ENCODE results near the gene PLAGL1.

- TF ChIP-seq YY1 (IDR thresholded peaks at IDR 0.05; ENCODE audit: insufficient read depth, insufficient read length), result no peak
- no peak for TF ChIP-seq ZNF274 (IDR thresholded peaks at IDR 0.05; ENCODE audit: low read depth, low read length)
- no peak for TF ChIP-seq SUZ12 (IDR thresholded peaks at IDR 0.05; ENCODE audit: extremely low read depth, insufficient read depth, insufficient read length)
Observed at GRCh38 chr6:144053601-144054000, 45.5 kb upstream of the PLAGL1 start.

All from NT2/D1 (cell line).